ENCODE measurements around the gene SIGLEC8.
"Not testable (repeated sequence)": the region's sequence is repeated elsewhere in the genome, so short reads cannot be mapped to it uniquely, and the experiment has no call there.

SIGLEC8 gene

GRCh38 chr19:51433043-51433442, 25.2 kb downstream of the SIGLEC8 start:
- DNase-seq (ENCODE audit: low read depth), result no peak
- no peak overlapping the region for H3K4me3 ChIP-seq (ENCODE audit: low read depth, low read length)
- TF ChIP-seq CTCF (IDR thresholded peaks at IDR 0.05; ENCODE audit: insufficient read depth, low read depth, low read length, missing control alignments), result no peak

GRCh38 chr19:51431124-51431523, 27.1 kb downstream of the SIGLEC8 start:
- TF ChIP-seq CTCF (IDR thresholded peaks at IDR 0.05; ENCODE audit: insufficient read depth, low read depth, low read length, missing control alignments), result no peak
- no peak for DNase-seq (ENCODE audit: low read depth)

GRCh38 chr19:51430221-51430620, 28.0 kb downstream of the SIGLEC8 start:
- DNase-seq (ENCODE audit: low read depth), result no peak
- H3K4me3 ChIP-seq (ENCODE audit: low read depth, low read length), result no peak overlapping the region
- no peak for TF ChIP-seq CTCF (IDR thresholded peaks at IDR 0.05; ENCODE audit: insufficient read depth, low read depth, low read length, missing control alignments)

More at GRCh38 chr19:51431124-51431523, 27.1 kb downstream of the SIGLEC8 start:
- no peak overlapping the region for H3K4me3 ChIP-seq (ENCODE audit: low read depth, low read length)

GRCh38 chr19:51427201-51427600, 31.1 kb downstream of the SIGLEC8 start:
- no peak for TF ChIP-seq CTCF (IDR thresholded peaks at IDR 0.05; ENCODE audit: insufficient read depth, low read depth, low read length, missing control alignments)
- H3K4me3 ChIP-seq (ENCODE audit: low read depth, low read length), result no peak overlapping the region

GRCh38 chr19:51422053-51422448, 36.2 kb downstream of the SIGLEC8 start:
- peak; percentile 99 for TF ChIP-seq CTCF (IDR thresholded peaks at IDR 0.05; ENCODE audit: insufficient read depth, low read depth, low read length, missing control alignments)
- H3K4me3 ChIP-seq (ENCODE audit: low read depth, low read length), result no peak overlapping the region
- peak; percentile 86 for DNase-seq (ENCODE audit: low read depth)

More at GRCh38 chr19:51427201-51427600, 31.1 kb downstream of the SIGLEC8 start:
- DNase-seq (ENCODE audit: low read depth), result no peak

GRCh38 chr19:51421229-51422052, 36.8 kb downstream of the SIGLEC8 start:
- no peak for TF ChIP-seq CTCF (IDR thresholded peaks at IDR 0.05; ENCODE audit: insufficient read depth, low read depth, low read length, missing control alignments)
- no peak for DNase-seq (ENCODE audit: low read depth)

GRCh38 chr19:51420511-51420910, 37.7 kb downstream of the SIGLEC8 start:
- not testable (repeated sequence) for H3K4me3 ChIP-seq (ENCODE audit: low read depth, low read length); DNase-seq (ENCODE audit: low read depth)

More at GRCh38 chr19:51421229-51422052, 36.8 kb downstream of the SIGLEC8 start:
- no peak overlapping the region for H3K4me3 ChIP-seq (ENCODE audit: low read depth, low read length)
